A673 (cell line): ENCODE measurements around the gene BST1. TPM values are rescaled to one million over a fixed set of nuclear protein-coding genes. Genes with fewer than 3 reads are reported as not detected.
"Not testable (repeated sequence)": the region's sequence is repeated elsewhere in the genome, so short reads cannot be mapped to it uniquely, and the experiment has no call there.

ENCODE experiments used
- BruUV-seq: library from RNA; stranded (reverse); fragments of 400-500 nt; replicated peaks from 2 replicates; lab custom pipeline; 2021; lab: Mats Ljungman, UMichigan
- CTCF ChIA-PET: fragments of 300-600 bp; sonication (Branson Sonifier 250); formaldehyde crosslinking; loops from one replicate; lab custom pipeline; 2022; ENCODE audit warnings: antibody characterized with exemption; lab: Charles Lee
- POLR2A ChIA-PET: fragments of 300-600 bp; sonication (Branson Sonifier 250); formaldehyde crosslinking; loops from one replicate; lab custom pipeline; 2022; ENCODE audit warnings: antibody characterized with exemption; ENCODE audit not compliant: low non-redundant PET; lab: Charles Lee
- DNase-seq: peaks from one replicate; pipeline ENCODE4 v3.0.0-alpha.2; 2015; ENCODE audit warnings: low spot score
- H3K27ac ChIP-seq: fragments of 200-600 bp; sonication (generic); 2 replicates; pipeline ENCODE4 v1.5.1; 2016; ENCODE audit warnings: mixed run types, low read depth, mild to moderate bottlenecking, mixed read lengths, antibody characterized with exemption, low read length; ENCODE audit not compliant: poor library complexity, severe bottlenecking
- H3K27me3 ChIP-seq: fragments of 200-600 bp; sonication (generic); replicated peaks from 2 replicates; pipeline ENCODE4 v1.6.1; 2017; ENCODE audit warnings: mixed run types, low read depth, mild to moderate bottlenecking, mixed read lengths, antibody characterized with exemption, low read length; ENCODE audit not compliant: insufficient read depth, poor library complexity
- H3K36me3 ChIP-seq: fragments of 200-600 bp; sonication (generic); 2 replicates; pipeline ENCODE4 v1.6.1; 2016; ENCODE audit warnings: mixed run types, mild to moderate bottlenecking, mixed read lengths, antibody characterized with exemption, low read length; ENCODE audit not compliant: insufficient read depth, poor library complexity, severe bottlenecking
- H3K4me1 ChIP-seq: fragments of 200-600 bp; sonication (generic); 2 replicates; pipeline ENCODE4 v1.6.1; 2017; ENCODE audit warnings: mixed run types, mild to moderate bottlenecking, mixed read lengths, antibody characterized with exemption, low read length; ENCODE audit not compliant: insufficient read depth, poor library complexity, severe bottlenecking
- H3K4me3 ChIP-seq: fragments of 200-600 bp; sonication (generic); 2 replicates; pipeline ENCODE4 v1.5.1; 2016; ENCODE audit warnings: low read depth, mixed run types, mild to moderate bottlenecking, mixed read lengths, low read length; ENCODE audit not compliant: poor library complexity, severe bottlenecking
- H3K9me3 ChIP-seq: fragments of 200-600 bp; sonication (generic); 2 replicates; pipeline ENCODE4 v1.6.1; 2016; ENCODE audit warnings: mixed run types, low read depth, mild to moderate bottlenecking, mixed read lengths, antibody characterized with exemption, low read length; ENCODE audit not compliant: poor library complexity, severe bottlenecking
- CTCF ChIP-seq: fragments of 300-800, 200-600 bp; sonication (generic); conservative IDR thresholded peaks from 2 replicates; pipeline ENCODE4 v1.5.1; 2017; ENCODE audit warnings: low read depth, mild to moderate bottlenecking, antibody characterized with exemption, low read length, moderate library complexity, mixed read lengths
- EZH2 ChIP-seq: fragments of 200-600 bp; sonication (generic); IDR thresholded peaks from 2 replicates; pipeline ENCODE4 v1.6.1; 2017; ENCODE audit warnings: borderline replicate concordance, low read depth, mild to moderate bottlenecking, mixed read lengths, antibody characterized with exemption, low read length; ENCODE audit not compliant: poor library complexity, severe bottlenecking
- intact Hi-C: fragments of 100-400 bp; cut with micrococcal nuclease; formaldehyde crosslinking; loops from one replicate; pipeline ENCODE4 v1.10.0; 2022; ENCODE audit not compliant: unreplicated experiment
- total RNA-seq: library from RNA; stranded (reverse); gene quantifications from 2 replicates; pipeline ENCODE4 v1.2.3, GENCODE V29; 2021

The BST1 gene
- total RNA-seq, 1 experiment from 2014 or later, result 2.4 TPM

GRCh38 chr4:15758294-15758693 is 55.4 kb downstream of the BST1 start:
- ChIA-PET CTCF (interaction anchor here (0.5 kb wide), 1 partner anchor 506 kb away, joined by 4 read pairs; no protein-coding TSS in a partner anchor), POLR2A (no interaction called here)
- H3K9me3 ChIP-seq, result no peaks in the 10 kb centered on the region
- H3K4me1 ChIP-seq, result no peaks in the 10 kb centered on the region
- no TSS peak for BruUV-seq
- H3K27ac ChIP-seq, result no peak overlapping the region
- H3K36me3 ChIP-seq, result no peaks in the 10 kb centered on the region
- intact Hi-C loops, result no loop called here
- H3K27me3 ChIP-seq, result no peaks in the 10 kb centered on the region
- no peak for DNase-seq
- no peak overlapping the region for H3K4me3 ChIP-seq
- TF ChIP-seq CTCF (no peak), EZH2 (no peak)

DNA sequence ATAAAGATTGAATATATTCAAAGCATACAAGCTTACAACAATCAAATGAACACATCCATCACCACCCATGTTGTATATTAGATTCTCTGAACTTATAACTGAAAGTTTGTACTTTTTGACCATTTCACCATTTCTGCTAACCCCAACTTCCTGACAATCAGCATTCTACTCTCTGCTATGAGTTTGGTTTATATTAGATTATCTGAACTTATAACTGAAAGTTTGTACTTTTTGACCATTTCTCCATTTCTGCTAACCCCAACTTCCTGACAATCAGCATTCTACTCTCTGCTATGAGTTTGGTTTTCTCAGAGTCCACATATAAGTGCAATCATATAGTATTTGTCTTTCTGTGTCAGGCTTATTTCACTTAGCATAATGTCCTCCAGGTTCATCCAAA is 59.6 kb downstream of the BST1 start:
- intact Hi-C loops, H3K4me3 ChIP-seq, H3K9me3 ChIP-seq, H3K27ac ChIP-seq, H3K27me3 ChIP-seq, H3K4me1 ChIP-seq, H3K36me3 ChIP-seq, DNase-seq, POLR2A ChIA-PET, CTCF ChIA-PET, BruUV-seq: not testable (repeated sequence)

DNA sequence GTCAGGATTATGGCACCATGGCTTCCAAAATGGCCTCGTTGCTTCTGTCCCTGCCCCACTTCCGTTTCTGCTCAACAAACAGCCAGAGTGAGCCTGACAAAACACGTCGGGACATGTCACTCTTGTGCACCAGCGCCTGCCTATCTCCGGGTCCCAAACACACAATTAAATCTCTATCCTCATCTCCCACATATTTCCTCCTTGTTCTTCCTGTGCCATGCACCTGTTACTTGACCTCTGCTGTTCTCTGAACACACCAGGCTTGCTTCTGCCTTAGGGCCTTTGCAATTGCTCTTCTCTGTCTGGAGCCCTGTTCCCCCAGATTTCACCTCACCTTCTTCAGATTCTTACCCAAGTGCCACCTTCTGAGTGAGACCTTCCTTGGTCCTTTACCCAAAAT is 62.5 kb downstream of the BST1 start:
- Histone ChIP-seq H3K4me1 (no peaks in the 10 kb centered on the region), H3K27ac (no peak overlapping the region), H3K4me3 (no peak overlapping the region), H3K36me3 (no peaks in the 10 kb centered on the region), H3K9me3 (no peaks in the 10 kb centered on the region), H3K27me3 (no peaks in the 10 kb centered on the region)
- TF ChIP-seq EZH2, result no peak
- TF ChIP-seq CTCF, result no peak
- BruUV-seq, result no TSS peak
- DNase-seq, result no peak
- ChIA-PET POLR2A (no interaction called here), CTCF (no interaction called here)
- intact Hi-C loops, result no loop called here

GRCh38 chr4:15765910-15766697 is 63.2 kb downstream of the BST1 start:
- no peaks in the 10 kb centered on the region for H3K9me3 ChIP-seq
- no peak for TF ChIP-seq CTCF
- TF ChIP-seq EZH2, result no peak
- ChIA-PET CTCF (no interaction called here), POLR2A (no interaction called here)
- no peak for DNase-seq
- intact Hi-C loops, result no loop called here
- BruUV-seq, result no TSS peak
- no peak overlapping the region for H3K27ac ChIP-seq
- no peaks in the 10 kb centered on the region for H3K36me3 ChIP-seq
- no peak overlapping the region for H3K4me3 ChIP-seq
- H3K27me3 ChIP-seq, result no peaks in the 10 kb centered on the region
- no peaks in the 10 kb centered on the region for H3K4me1 ChIP-seq
